Endothelial cell of umbilical vein (primary cell): ENCODE results near the gene DZIP1. TPM values are rescaled to one million over a fixed set of nuclear protein-coding genes. Genes with fewer than 3 reads are reported as not detected.

Source experiments
- BruUV-seq: library from RNA; stranded (reverse); fragments of 400-500 nt; replicated peaks from 2 replicates; lab custom pipeline; 2021; lab: Mats Ljungman, UMichigan
- CTCF ChIA-PET: fragments of 300-600, 350-600 bp; sonication (Branson Sonifier 250); formaldehyde crosslinking; loops from one replicate; lab custom pipeline; 2021; ENCODE audit warnings: antibody characterized with exemption, inconsistent platforms; lab: Charles Lee
- POLR2A ChIA-PET: fragments of 300-600, 350-600 bp; sonication (Branson Sonifier 250); formaldehyde crosslinking; loops from one replicate; lab custom pipeline; 2021; ENCODE audit warnings: antibody characterized with exemption, inconsistent platforms; lab: Charles Lee
- DNase-seq: peaks from one replicate; pipeline ENCODE4 v3.0.0-alpha.2; 2011; ENCODE audit warnings: low read depth, low spot score
- FAIRE-seq: peaks from 2 replicates; lab custom pipeline; 2011; peaks lifted over from hg19 to GRCh38; lab: Jason Lieb, UNC
- H2AFZ ChIP-seq: 2 replicates; pipeline ENCODE4 v1.6.0; 2012; ENCODE audit warnings: low read depth, low read length, control low read depth, inconsistent platforms
- H3K27ac ChIP-seq: 2 replicates; pipeline ENCODE4 v1.5.1; 2011; ENCODE audit warnings: low read depth, mild to moderate bottlenecking, control low read depth, low read length, moderate library complexity; ENCODE audit not compliant: insufficient read depth
- H3K27me3 ChIP-seq, 2 experiments: 2 replicates each; pipeline versions ENCODE4 v1.6.0 to v1.6.1; 2011; ENCODE audit warnings: low read length in 2 of 2, mixed read lengths in 1 of 2; ENCODE audit not compliant: control insufficient read depth in 2 of 2, insufficient read depth in 2 of 2
- H3K36me3 ChIP-seq, 2 experiments: 2 replicates in 1 of 2; 3 replicates in 1 of 2; pipeline ENCODE4 v1.5.1; 2011; ENCODE audit warnings: low read length in 2 of 2, mild to moderate bottlenecking in 1 of 2, moderate library complexity in 1 of 2; ENCODE audit not compliant: control insufficient read depth in 2 of 2, insufficient read depth in 2 of 2; ENCODE audit errors: extremely low read depth in 1 of 2
- H3K4me1 ChIP-seq: 3 replicates; pipeline ENCODE4 v1.5.1; 2011; ENCODE audit warnings: mild to moderate bottlenecking, low read length; ENCODE audit not compliant: control insufficient read depth, insufficient read depth; ENCODE audit errors: extremely low read depth
- H3K4me2 ChIP-seq: 2 replicates; pipeline ENCODE4 v1.6.1; 2011; ENCODE audit warnings: low read length, control low read depth, mixed read lengths; ENCODE audit not compliant: insufficient read depth
- H3K4me3 ChIP-seq, 3 experiments: fragments of 200-600 bp in 1 of 3; sonication (generic), shearing (Covaris generic) in 1 of 3; replicated peaks in 1 of 3; 2 replicates each; pipeline ENCODE4 v1.5.1; 2011 to 2016; ENCODE audit warnings: control low read depth in 3 of 3, low read length in 3 of 3, mild to moderate bottlenecking in 2 of 3, inconsistent platforms in 1 of 3, low read depth in 1 of 3, moderate library complexity in 1 of 3; ENCODE audit not compliant: insufficient read depth in 1 of 3
- H3K79me2 ChIP-seq: 2 replicates; pipeline ENCODE4 v1.6.0; 2012; ENCODE audit warnings: low read length, inconsistent platforms; ENCODE audit not compliant: control insufficient read depth, insufficient read depth
- H3K9ac ChIP-seq: replicated peaks from 2 replicates; pipeline ENCODE3; 2011; ENCODE audit warnings: low read length, control low read depth; ENCODE audit not compliant: insufficient read depth; ENCODE audit errors: extremely low read depth
- H3K9me1 ChIP-seq: replicated peaks from 3 replicates; pipeline ENCODE4 v1.6.0; 2011; ENCODE audit warnings: mild to moderate bottlenecking, low read length; ENCODE audit not compliant: control insufficient read depth, insufficient read depth; ENCODE audit errors: extremely low read depth
- H3K9me3 ChIP-seq: replicated peaks from 2 replicates; pipeline ENCODE4 v1.5.1; 2012; ENCODE audit warnings: low read length, inconsistent platforms; ENCODE audit not compliant: control insufficient read depth, insufficient read depth
- H4K20me1 ChIP-seq: replicated peaks from 2 replicates; pipeline ENCODE3; 2011; ENCODE audit warnings: mild to moderate bottlenecking, low read length; ENCODE audit not compliant: control insufficient read depth, insufficient read depth; ENCODE audit errors: extremely low read depth
- EZH2 ChIP-seq: IDR thresholded peaks from 2 replicates; pipeline ENCODE4 v1.6.1; 2012; ENCODE audit warnings: borderline replicate concordance, low read depth, mild to moderate bottlenecking, moderate library complexity, low read length, inconsistent platforms; ENCODE audit not compliant: severe bottlenecking
- FOS ChIP-seq: IDR thresholded peaks from 2 replicates; pipeline ENCODE4 v1.6.1; 2011; ENCODE audit warnings: mild to moderate bottlenecking, low read length, moderate library complexity, borderline replicate concordance; ENCODE audit not compliant: insufficient read depth
- GATA2 ChIP-seq: IDR thresholded peaks from 2 replicates; pipeline ENCODE4 v1.7.0; 2011; ENCODE audit warnings: low read depth, mild to moderate bottlenecking, moderate library complexity, mixed read lengths, low read length; ENCODE audit not compliant: insufficient read length, insufficient read depth
- JUN ChIP-seq: IDR thresholded peaks from 2 replicates; pipeline ENCODE4 v1.6.1; 2011; ENCODE audit warnings: borderline replicate concordance, low read depth; ENCODE audit not compliant: insufficient read length, insufficient read depth
- POLR2A ChIP-seq: IDR thresholded peaks from 2 replicates; pipeline ENCODE4 v1.6.1; 2012; ENCODE audit warnings: low read depth, mild to moderate bottlenecking, control low read depth, low read length
- POLR2AphosphoS5 ChIP-seq: IDR thresholded peaks from 2 replicates; pipeline ENCODE4 v1.6.1; 2012; ENCODE audit warnings: low read depth, mild to moderate bottlenecking, control low read depth, low read length, moderate library complexity; ENCODE audit not compliant: insufficient read depth
- dilution Hi-C: fragments of 300-500 bp; cut with MboI; formaldehyde crosslinking; loops from one replicate; pipeline ENCODE4 v1.15.0; 2019; ENCODE audit warnings: low sequenced_read_pairs; ENCODE audit not compliant: extremely low pct_ligation_motif_present
- intact Hi-C: fragments of 100-400 bp; cut with micrococcal nuclease; formaldehyde crosslinking; loops from one replicate; pipeline ENCODE4 v1.10.0; 2022
- polyA plus RNA-seq, 4 experiments: library from polyadenylated mRNA; depleted of rRNA in 3 of 4; stranded (reverse) in 3 of 4; unstranded in 1 of 4; fragments of >200 nt; gene quantifications; 2 replicates each; pipeline versions ENCODE4 v1.2.1 to v1.2.3, GENCODE V29; 2011 to 2012; ENCODE audit warnings: missing spikeins in 1 of 4
- total RNA-seq: library from RNA; stranded (reverse); gene quantifications from 2 replicates; pipeline ENCODE4 v1.2.3, GENCODE V29; 2021
- TF ChIP-seq, protein P1 (sequence below): IDR thresholded peaks from 2 replicates; pipeline ENCODE4 v1.6.1; 2011; ENCODE audit not compliant: insufficient read depth, insufficient read length
- TF ChIP-seq, protein P2 (sequence below), 2 donors: IDR thresholded peaks; 1 replicate in 1 of 2; 2 replicates in 1 of 2; pipeline ENCODE4 v1.5.1; 2011; ENCODE audit warnings: low read length in 2 of 2, mild to moderate bottlenecking in 2 of 2, moderate library complexity in 2 of 2, control low read depth in 1 of 2, inconsistent platforms in 1 of 2, low read depth in 1 of 2; ENCODE audit not compliant: insufficient read depth in 1 of 2; ENCODE audit errors: extremely low read depth in 1 of 2

Gene DZIP1
- total and polyA plus RNA-seq, 2 donors (not counting 3 experiments of a cell fraction or from before 2014, with no cell fraction given) = 8.6 to 32.1 TPM

DNA sequence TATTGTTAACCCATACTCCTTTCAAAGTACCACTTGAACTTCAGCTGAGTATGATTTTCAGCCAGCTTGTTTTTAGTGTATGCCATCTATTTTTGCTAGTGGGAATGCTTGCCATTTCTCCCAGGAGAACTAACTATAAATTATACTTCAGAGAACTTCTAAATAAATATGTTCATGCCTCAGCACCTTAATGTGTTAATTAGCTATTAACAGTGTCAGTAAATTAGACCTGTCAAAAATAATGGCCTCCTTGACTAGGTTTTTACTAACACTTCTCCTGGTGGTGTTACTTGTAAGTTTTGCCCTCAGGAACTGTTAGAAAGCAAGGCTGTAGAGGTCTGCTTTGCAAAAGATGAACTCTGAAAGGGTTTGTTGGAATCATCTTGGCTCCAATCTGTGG is 87.5 kb downstream of the DZIP1 start:
- peaks cover 15 to 17% of the 10 kb centered on the region in 2 experiments for H3K27me3 ChIP-seq
- BruUV-seq = no TSS peak
- intact Hi-C loops (no loop called here), dilution Hi-C loops (no loop called here)
- no peaks in the 10 kb centered on the region for H3K9me1 ChIP-seq
- POLR2A ChIA-PET = no interaction called here
- CTCF ChIA-PET = interaction anchor here (0.8 to 4.4 kb wide), 7 partner anchors 8 to 67 kb away, joined by 3 to 16 read pairs (median 4); no protein-coding TSS in a partner anchor
- H3K4me3 ChIP-seq = no peak overlapping the region
- no peaks in the 10 kb centered on the region for H3K9me3 ChIP-seq
- no peak overlapping the region for H3K4me2 ChIP-seq
- H2AFZ ChIP-seq = no peak overlapping the region
- H3K36me3 ChIP-seq = no peaks in the 10 kb centered on the region
- H4K20me1 ChIP-seq = no peaks in the 10 kb centered on the region
- no peaks in the 10 kb centered on the region for H3K4me1 ChIP-seq
- DNase-seq (no peak), FAIRE-seq (no peak)
- H3K27ac ChIP-seq = no peak overlapping the region
- TF ChIP-seq POLR2AphosphoS5 = no peak
- no peak for TF ChIP-seq POLR2A
- TF ChIP-seq, protein P1, sequence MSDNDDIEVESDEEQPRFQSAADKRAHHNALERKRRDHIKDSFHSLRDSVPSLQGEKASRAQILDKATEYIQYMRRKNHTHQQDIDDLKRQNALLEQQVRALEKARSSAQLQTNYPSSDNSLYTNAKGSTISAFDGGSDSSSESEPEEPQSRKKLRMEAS = no peak
- TF ChIP-seq EZH2 = no peak
- no peak for TF ChIP-seq GATA2
- TF ChIP-seq, protein P2, sequence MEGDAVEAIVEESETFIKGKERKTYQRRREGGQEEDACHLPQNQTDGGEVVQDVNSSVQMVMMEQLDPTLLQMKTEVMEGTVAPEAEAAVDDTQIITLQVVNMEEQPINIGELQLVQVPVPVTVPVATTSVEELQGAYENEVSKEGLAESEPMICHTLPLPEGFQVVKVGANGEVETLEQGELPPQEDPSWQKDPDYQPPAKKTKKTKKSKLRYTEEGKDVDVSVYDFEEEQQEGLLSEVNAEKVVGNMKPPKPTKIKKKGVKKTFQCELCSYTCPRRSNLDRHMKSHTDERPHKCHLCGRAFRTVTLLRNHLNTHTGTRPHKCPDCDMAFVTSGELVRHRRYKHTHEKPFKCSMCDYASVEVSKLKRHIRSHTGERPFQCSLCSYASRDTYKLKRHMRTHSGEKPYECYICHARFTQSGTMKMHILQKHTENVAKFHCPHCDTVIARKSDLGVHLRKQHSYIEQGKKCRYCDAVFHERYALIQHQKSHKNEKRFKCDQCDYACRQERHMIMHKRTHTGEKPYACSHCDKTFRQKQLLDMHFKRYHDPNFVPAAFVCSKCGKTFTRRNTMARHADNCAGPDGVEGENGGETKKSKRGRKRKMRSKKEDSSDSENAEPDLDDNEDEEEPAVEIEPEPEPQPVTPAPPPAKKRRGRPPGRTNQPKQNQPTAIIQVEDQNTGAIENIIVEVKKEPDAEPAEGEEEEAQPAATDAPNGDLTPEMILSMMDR (IDR thresholded peaks at IDR 0.05; ENCODE audit: extremely low read depth in 1 of 2, insufficient read depth in 1 of 2, low read depth in 1 of 2, low read length in 2 of 2) = no peak
- TF ChIP-seq FOS = no peak
- no peak for TF ChIP-seq JUN
- H3K79me2 ChIP-seq = no peaks in the 10 kb centered on the region
- H3K9ac ChIP-seq = no peak overlapping the region
